ENCODE results near the gene CCDC120. TPM values are rescaled to one million over a fixed set of nuclear protein-coding genes. Genes with fewer than 3 reads are reported as not detected.

CCDC120 gene
- total RNA-seq, 1 experiment from 2014 or later = 11.0 TPM

DNA sequence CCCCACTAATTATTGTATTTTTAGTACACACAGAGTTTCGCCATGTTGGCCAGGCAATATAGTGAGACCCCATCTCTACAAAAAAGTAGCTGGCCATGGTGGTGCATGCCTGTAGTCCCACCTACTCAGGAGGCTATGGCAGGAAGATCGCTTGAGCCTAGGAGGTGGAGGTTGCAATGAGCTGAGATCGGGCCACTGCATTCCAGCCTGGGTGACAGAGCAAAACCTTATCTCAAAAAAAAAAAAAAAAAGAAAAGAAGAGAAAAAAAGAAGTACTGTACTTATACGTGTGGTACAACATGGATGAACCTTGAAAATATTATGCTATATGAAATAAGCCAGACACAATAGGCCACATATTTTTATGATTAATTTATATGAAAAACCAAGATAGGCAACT is 30.8 kb downstream of the CCDC120 start:
- intact Hi-C loops (cut with micrococcal nuclease; ENCODE audit: unreplicated experiment) = no loop called here
- Histone ChIP-seq H3K4me3 (ENCODE audit: low read depth in 2 of 2, low read length in 2 of 2) (no peak overlapping the region), H3K4me1 (ENCODE audit: control insufficient read depth, insufficient read depth, low read length) (no peaks in the 10 kb centered on the region), H3K27me3 (ENCODE audit: control insufficient read depth, insufficient read depth, low read length) (no peaks in the 10 kb centered on the region), H3K27ac (ENCODE audit: low read length) (no peak overlapping the region), H3K9me3 (ENCODE audit: control insufficient read depth, insufficient read depth, low read depth, low read length) (no peaks in the 10 kb centered on the region), H3K36me3 (ENCODE audit: control insufficient read depth, insufficient read depth, low read length) (no peaks in the 10 kb centered on the region)
- in situ Hi-C loops (cut with HindIII; ENCODE audit: low pct_unique_long_range_greater_than_20kb, low sequenced_read_pairs) = no loop called here
- POLR2A ChIA-PET = no interaction called here
- DNase-seq (ENCODE audit: low read depth, low spot score) = no peak
- CTCF ChIA-PET = no interaction called here
- BruUV-seq (replicated peaks) = no TSS peak
- ATAC-seq = no peak
- TF ChIP-seq SIN3A (IDR thresholded peaks at IDR 0.05; ENCODE audit: borderline replicate concordance, insufficient read depth, low read depth, low read length) (no peak), CTCF (IDR thresholded peaks at IDR 0.05) (no peak), TCF7L2 (IDR thresholded peaks at IDR 0.05; ENCODE audit: low read depth, low read length) (no peak), POLR2AphosphoS5 (IDR thresholded peaks at IDR 0.05; ENCODE audit: low read depth, low read length) (no peak), REST (IDR thresholded peaks at IDR 0.05; ENCODE audit: insufficient read depth in 1 of 2, low read depth in 2 of 2, low read length in 1 of 2) (no peak)

- ATAC-seq = no peak
- Histone ChIP-seq H3K27ac (ENCODE audit: low read length) (no peak overlapping the region), H3K4me1 (ENCODE audit: control insufficient read depth, insufficient read depth, low read length) (peaks cover 4% of the 10 kb centered on the region; the same call in 1 of the 2 replicates), H3K4me3 (ENCODE audit: low read depth in 2 of 2, low read length in 2 of 2) (no peak overlapping the region), H3K27me3 (ENCODE audit: control insufficient read depth, insufficient read depth, low read length) (no peaks in the 10 kb centered on the region), H3K9me3 (ENCODE audit: control insufficient read depth, insufficient read depth, low read depth, low read length) (no peaks in the 10 kb centered on the region), H3K36me3 (ENCODE audit: control insufficient read depth, insufficient read depth, low read length) (no peaks in the 10 kb centered on the region)
- intact Hi-C loops (cut with micrococcal nuclease; ENCODE audit: unreplicated experiment) (no loop called here), in situ Hi-C loops (cut with HindIII; ENCODE audit: low pct_unique_long_range_greater_than_20kb, low sequenced_read_pairs) (no loop called here)
- DNase-seq (ENCODE audit: low read depth, low spot score) = no peak
- TF ChIP-seq CTCF (IDR thresholded peaks at IDR 0.05) (no peak), TCF7L2 (IDR thresholded peaks at IDR 0.05; ENCODE audit: low read depth, low read length) (no peak), SIN3A (IDR thresholded peaks at IDR 0.05; ENCODE audit: borderline replicate concordance, insufficient read depth, low read depth, low read length) (no peak), REST (IDR thresholded peaks at IDR 0.05; ENCODE audit: insufficient read depth in 1 of 2, low read depth in 2 of 2, low read length in 1 of 2) (no peak), POLR2AphosphoS5 (IDR thresholded peaks at IDR 0.05; ENCODE audit: low read depth, low read length) (no peak)
- POLR2A ChIA-PET = no interaction called here
- no TSS peak for BruUV-seq (replicated peaks)
- CTCF ChIA-PET = no interaction called here
These were observed 37.6 kb downstream of the CCDC120 start for GRCh38 chrX:49096419-49096818.

Measured in Panc1 (cell line).